ENCODE results near the gene PIK3AP1.

DNA sequence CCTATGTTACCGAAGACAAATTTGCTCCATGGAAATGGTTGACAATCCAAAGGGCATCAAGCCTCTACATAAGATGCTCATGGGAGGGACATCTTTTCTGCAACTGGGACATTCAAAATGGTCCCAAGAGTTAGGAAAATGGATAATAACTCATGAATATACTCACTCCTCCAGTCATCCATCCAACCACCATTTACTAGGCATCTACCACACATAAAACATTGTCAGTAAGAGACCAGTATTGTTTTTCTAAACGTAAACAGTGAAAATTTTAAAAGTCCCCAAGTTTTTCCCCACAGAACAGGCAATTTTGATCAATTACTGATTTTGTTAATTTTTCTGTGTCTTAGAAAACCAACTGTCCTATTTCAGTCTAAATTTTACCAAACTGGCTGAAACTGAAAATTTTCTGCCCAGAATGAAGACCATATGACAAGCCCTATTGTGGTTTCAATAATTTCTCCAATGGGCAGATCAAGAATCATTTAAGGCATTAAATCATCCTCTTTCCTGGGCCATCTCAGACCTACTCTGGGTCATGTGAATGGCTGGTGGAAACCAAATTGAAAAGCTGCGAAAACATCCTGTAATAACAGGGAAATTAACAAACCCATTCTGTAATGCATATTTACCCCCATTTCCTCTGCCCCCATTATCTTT, 24.2 kb downstream of the PIK3AP1 start:
- TF ChIP-seq EZH2 (IDR thresholded peaks at IDR 0.05; ENCODE audit: insufficient read depth, poor library complexity, severe bottlenecking) (no peak), EZH2phosphoT487 (IDR thresholded peaks at IDR 0.05; ENCODE audit: insufficient read depth, low read depth) (no peak)
